GM04504 (cell line): ENCODE measurements around the gene RPS5.
"Not testable (repeated sequence)": the region's sequence is repeated elsewhere in the genome, so short reads cannot be mapped to it uniquely, and the experiment has no call there.

Experiments used
- DNase-seq: peaks from one replicate; pipeline ENCODE4 v3.0.0-alpha.2; 2012; ENCODE audit warnings: low read depth

RPS5 gene

DNA sequence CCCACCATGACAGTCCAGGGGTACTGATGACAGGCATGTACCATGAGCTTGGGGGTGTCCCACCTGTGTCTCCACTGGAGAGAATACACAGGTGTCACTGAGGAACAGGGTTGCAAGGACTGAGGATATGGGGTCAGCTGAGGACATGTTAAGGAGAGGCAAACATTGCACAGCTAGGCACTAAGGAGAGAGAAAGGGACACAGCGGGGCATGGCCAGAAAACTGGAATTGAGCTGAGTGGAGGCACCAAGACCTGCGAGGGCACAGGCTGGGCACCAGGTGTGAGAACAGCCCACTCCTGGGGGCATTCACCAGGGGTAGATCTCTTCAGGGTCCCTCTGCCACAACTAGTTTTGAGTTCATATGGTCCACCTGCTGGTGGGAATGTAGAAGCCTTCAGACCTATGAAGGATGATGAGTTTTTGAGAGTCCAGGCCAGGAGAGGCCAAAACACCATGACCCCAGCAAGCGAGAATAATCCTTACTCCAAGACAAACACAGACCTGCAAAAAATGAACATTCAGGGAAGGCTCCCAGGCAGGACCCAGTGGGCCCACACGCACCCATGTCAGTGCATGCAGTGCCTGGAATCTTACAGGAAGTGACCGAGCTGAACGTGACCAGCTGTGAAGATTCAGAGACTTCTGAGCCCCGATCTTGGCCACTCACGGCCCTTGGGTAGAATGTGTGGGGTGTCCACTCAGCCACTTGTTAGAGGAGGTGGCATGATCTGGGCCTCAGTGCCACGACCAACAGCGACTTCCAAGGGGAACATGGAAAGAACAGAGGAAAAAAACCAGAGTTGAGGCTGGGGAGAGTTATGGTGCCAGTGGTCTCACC, 20.0 kb downstream of the RPS5 start:
- DNase-seq: no peak

- no peak for DNase-seq
Measured at GRCh38 chr19:58407658-58408151, 20.6 kb downstream of the RPS5 start.

DNA sequence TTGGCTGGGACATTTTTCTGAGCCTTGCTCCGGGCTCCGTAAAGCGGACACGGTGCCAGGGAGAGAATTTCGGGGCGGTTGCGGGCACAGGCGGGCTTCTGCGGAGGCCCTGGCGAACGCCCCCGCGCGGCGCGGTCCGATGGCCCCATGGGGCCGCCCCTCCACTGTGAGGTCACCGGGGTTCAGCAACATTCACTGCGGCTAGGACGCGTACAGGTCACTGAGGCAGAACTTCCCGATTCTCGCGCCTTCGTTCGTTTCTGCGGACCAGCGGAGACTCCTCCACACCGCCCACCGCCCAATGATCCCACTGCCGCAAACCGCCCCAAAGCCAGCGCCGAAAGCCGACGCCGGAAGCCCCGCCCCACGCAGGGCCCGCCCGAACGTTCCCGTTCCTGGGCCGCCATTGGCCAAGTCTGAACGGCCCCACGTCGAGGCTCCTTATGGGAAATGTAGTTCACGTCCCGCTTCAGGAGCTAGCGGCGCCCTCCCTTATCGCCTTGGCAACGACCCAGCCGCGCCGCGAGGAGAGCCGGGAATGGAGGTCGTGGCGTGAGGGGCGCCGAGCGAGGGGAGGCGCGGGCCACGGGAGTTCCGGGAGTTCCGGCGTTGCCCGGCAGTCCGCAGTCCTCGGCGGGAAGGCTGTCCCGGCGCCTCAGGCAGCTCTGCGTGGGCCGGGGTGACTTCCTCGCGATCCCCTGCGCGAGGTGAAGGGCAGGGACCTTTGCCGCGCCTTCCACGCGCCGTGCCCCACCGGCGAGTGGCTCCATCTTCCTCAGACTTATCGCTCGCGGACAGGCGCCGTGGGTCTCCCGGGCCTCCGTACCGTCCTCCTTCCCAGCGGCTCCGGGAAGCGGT, 21.3 kb downstream of the RPS5 start, which contains the start of gene ZNF584:
ZNF584 (plus strand) TSS at position 498 of the 858 bp plus-strand sequence. CDS start 499 bp downstream, outside the sequence.
- peak; percentile 81 for DNase-seq

GRCh38 chr19:58409010-58409790, 22.1 kb downstream of the RPS5 start:
- DNase-seq: no peak

GRCh38 chr19:58416604-58417003, 29.5 kb downstream of the RPS5 start:
- DNase-seq: no peak

GRCh38 chr19:58417071-58417470, 30.0 kb downstream of the RPS5 start:
- no peak for DNase-seq

DNA sequence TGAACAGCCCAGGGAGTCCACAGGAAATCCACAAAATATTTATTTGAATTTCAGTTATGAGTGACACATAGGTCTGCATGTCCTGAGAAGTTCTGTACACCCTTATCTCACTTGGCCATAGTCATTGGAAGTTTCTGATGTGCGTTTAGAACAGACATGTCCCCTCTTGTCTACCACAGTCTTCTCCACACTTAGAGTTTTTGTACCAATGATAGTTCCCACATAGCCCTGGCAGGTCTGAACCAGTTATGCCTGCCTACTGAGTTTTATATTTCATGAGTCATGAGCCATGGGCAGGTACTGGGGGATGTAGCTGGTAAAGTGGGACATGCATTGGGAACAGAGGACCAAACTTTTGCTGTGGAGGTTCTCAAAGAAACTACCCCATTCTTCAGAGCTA, 41.5 kb downstream of the RPS5 start:
- no peak for DNase-seq

- no peak for DNase-seq
Measured at GRCh38 chr19:58429745-58430144, 42.7 kb downstream of the RPS5 start.

- no peak for DNase-seq
Measured at GRCh38 chr19:58434217-58434616, 47.1 kb downstream of the RPS5 start.

DNA sequence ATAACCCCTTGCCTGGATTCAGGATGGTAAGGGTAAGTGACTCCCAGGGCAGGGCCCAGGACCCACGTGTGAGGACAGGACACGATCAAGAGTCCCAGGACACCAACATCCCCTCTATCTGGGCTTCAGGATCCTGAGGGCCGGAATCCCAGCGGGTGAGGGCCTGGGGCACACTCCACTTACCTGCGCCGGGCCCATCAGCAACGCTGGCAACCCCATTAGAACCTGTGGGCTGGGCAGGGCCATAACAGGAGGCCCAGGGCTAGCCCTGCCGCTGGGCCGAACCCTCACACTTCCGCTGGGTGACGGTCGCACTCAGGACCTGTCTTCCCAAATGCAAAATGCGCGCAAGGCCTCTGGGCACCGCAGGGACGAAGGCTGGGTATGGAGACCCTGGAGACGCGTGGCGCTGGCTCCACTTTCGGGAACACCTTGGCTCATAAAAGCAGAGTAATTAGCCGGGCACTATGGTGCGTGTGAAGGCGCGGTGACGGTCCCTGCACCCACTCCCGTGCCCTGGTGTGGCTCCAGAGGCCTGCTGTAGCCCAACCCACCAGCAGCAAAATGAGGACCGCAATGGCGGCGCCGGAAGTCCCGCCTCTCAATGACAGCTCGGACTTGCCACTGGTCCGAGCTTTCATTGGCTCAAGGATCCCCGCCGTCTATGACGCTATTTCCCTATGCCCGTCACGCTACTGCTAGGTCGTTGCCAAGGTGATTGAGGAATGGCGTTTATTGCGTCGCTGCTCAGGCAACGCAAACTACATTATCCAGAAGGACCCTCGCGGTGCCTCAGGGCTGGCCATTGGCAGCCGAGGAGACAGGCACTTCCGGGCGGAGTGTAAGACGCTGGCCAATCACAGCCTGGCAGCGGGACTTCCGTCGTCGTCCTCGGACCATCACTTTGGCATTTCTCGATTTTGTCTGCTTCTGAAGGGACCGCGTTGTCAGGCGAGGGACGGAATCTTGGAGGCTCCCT, 52.8 kb downstream of the RPS5 start, which contains the start of gene ZNF132:
ZNF132 (minus strand) TSS at position 578 of the 979 bp plus-strand sequence; CDS start at position 246, 332 bp downstream.
- peak; percentile 100 for DNase-seq

DNA sequence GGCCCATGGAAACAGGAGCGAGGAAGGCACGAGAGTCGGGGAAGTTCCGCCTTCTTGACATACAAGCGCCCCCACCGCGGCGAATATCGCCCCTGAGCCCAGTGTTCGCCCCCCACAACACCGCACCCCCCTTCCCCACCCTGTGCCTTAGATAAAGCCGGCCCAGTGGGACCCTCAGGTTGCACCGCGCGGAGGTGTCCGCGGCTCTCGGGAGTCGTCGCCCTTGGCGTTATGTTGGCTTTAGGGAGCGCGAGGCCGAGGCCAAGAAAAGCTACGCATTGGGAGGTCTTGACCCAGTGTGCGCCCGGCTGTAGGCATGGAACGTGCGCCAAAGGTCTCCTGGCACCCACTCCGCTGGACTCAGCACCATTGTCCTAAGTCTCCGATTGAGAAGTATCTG, 53.5 kb downstream of the RPS5 start:
- no peak for DNase-seq

DNA sequence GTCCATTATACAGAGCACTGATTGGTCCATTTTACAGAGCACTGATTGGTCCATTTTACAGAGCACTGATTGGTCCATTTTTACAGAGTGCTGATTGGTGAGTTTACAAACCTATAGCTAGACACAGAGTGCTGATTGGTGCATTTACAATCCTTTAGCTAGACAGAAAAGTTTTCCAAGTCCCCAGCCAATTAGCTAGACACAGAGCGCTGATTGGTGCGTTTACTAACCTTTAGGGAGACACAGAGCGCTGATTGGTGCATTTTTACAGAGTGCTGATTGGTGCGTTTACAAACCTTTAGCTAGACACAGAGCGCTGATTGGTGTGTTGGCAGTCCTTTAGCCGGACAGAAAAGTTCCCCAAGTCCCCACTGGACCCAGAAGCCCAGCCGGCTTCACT, 55.9 kb downstream of the RPS5 start:
- DNase-seq: not testable (repeated sequence)
